HG03045 (cell line): Measurements from ENCODE around the gene PKD1L1.

Experiments
- ATAC-seq: cut with Tn5 transposase; IDR thresholded peaks from one replicate; pipeline ENCODE4 v1.9.1; 2021; ENCODE audit warnings: mild to moderate bottlenecking, moderate library complexity; ENCODE audit not compliant: unreplicated experiment

The PKD1L1 gene

GRCh38 chr7:47881256-47881655, 67.0 kb downstream of the PKD1L1 start:
- no peak for ATAC-seq

DNA sequence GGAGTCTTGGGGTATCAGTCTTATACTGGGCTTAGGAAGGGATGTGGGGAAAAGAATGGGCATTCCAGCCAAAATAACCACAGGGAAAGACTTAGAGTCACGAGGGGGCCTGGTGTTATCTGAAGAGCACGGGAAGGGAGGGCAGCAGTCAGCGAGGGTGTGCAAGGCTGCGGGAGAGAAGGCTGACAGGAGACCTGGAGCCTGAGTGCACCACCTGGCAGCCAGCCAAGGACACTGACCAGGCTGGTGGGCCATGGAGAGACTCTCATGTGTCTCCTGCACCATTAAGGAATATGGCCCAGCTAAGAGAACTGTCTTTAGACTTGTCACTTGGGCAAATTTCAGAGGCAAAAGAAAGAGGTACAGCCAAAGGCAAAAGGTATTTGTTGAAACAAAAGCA, 69.6 kb downstream of the PKD1L1 start:
- no peak for ATAC-seq

DNA sequence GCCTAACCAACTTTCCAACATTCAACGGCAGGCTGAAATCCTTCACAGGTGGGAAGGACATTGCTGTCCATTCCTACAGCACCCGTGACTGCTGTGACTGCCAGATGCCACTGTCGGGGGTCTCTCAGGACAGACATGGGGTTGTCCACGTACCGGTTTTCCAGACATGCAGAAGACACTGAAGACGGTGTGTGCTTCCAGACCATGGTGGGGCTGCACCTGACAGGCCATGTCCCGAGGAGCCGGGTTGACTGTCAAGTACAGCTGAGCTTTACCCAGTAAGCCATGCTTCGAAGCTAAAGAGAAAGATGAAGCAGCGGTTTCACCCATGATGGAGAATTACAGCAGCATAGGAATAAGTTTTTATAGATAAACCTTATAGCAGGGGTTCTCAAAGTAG, 70.9 kb downstream of the PKD1L1 start:
- ATAC-seq, result no peak

DNA sequence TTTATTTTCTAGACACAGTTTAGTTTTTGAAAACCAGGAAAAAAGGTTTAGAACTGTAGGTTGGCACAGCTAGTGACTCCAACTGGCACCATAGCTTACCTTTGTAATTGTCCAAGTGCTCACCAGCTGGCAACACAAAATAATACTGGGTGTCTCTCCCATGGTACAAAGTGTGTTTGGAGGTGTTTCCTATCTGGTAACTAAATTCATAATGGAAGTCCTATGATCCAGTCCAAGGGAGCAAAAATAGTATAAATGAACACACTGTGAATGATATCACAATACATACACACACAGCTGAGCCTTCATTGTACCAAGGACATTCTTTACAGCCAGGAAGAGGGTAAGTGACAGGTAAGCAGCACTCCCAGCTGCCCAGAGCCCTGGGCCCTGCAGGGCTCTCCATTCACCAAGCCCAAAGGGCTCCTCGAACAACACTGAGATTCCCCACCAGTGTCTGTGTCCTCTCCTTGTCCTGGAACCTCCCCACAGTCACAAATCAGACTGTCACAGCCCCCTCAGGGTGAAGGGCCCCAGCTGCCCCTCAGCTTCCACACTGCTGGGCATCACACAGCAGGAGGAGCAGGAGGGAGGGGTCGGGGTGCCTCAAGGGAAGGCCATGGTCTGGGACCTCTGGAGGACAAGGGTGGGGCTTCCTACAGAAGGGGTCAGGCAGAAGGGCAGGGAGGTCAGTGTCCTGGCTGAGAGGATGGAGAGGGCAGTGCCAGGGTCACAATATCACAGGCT, 72.1 kb downstream of the PKD1L1 start:
- ATAC-seq, result no peak

DNA sequence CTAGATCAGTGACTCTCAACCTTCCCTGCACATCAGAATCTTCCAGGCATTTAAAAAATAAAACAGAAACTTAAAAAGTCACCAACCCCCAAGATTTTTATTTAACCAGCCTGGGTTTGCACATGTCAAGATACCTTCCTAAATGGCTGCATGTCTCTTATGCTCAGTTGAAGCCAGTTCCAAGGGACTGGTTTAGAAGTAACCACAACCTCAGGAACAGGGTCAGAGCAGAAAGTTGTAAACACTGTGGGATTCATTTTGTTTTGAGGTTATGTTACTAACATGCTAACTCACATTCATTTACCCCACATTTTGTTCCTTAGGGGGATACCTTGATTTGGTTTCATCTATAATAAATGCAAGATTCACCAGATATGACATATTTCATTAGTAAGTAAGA, 72.9 kb downstream of the PKD1L1 start:
- no peak for ATAC-seq

- no peak for ATAC-seq
Observed at GRCh38 chr7:47873762-47874161, 74.5 kb downstream of the PKD1L1 start.

GRCh38 chr7:47867286-47867685, 81.0 kb downstream of the PKD1L1 start:
- ATAC-seq, result no peak

- ATAC-seq, result no peak
Observed at GRCh38 chr7:47866120-47866519, 82.1 kb downstream of the PKD1L1 start.

- no peak for ATAC-seq
Observed at GRCh38 chr7:47852330-47853245, 95.7 kb downstream of the PKD1L1 start.

DNA sequence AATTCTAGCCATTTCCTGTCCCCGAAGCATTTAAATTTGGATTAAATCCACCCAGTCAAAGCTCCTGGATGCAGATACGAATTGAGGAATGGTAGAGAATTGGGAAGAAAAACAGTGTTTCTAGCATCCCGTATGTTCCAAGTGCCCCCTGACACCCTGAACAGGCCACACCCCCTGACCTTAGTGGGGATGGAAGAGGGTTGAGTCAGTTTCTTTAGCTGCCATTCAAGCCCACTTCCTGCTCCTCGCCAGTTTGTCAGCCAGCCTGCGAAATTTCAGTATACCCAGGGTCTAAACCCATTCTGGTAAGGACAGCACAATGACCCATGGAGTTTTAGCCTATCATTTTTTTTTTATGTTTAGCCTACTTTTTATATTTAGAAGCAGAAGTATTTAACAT, 101.1 kb downstream of the PKD1L1 start:
- no peak for ATAC-seq

GRCh38 chr7:47846138-47846836, 102.0 kb downstream of the PKD1L1 start:
- ATAC-seq, result no peak

DNA sequence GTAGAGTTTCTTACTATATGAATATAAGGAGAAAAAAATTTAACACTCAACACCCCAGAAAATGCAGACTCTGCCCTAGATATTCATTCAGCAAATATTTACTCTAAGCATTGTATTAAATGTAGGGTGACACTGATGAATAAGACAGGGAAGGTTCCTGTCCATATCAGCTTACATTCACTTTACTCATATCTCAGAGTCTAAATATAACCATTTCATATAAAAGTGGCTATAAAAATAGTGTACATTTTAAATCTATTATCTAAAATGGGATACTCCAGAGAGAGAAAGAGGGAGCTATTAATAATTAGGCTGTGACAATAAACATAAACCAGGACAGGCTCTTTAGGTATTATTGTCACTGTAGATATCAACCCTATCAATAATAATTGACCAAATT, 104.0 kb downstream of the PKD1L1 start:
- ATAC-seq, result no peak

GRCh38 chr7:47843291-47843690, 105.0 kb downstream of the PKD1L1 start:
- no peak for ATAC-seq

DNA sequence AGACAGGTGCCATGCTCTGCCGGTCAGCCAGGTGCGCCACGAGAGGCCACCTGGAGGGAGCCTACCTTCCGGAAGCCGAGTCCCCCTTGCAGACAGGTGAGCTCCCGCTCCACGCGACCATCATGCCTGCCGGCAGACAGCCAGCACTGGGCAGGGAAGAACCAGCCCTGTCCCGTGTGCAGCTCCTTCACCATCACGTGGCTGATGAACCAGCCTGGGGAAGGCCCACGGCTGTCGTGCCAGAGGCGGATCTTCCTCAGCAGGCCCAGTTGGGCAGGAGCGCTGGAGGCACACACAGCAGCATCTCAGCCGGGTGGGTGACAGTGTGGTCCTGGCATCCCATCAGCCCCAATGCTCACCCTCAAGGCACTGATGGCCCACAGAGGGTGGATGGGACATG, 108.9 kb downstream of the PKD1L1 start:
- ATAC-seq, result no peak

- ATAC-seq, result no peak
Observed at GRCh38 chr7:47837826-47838225, 110.4 kb downstream of the PKD1L1 start.

DNA sequence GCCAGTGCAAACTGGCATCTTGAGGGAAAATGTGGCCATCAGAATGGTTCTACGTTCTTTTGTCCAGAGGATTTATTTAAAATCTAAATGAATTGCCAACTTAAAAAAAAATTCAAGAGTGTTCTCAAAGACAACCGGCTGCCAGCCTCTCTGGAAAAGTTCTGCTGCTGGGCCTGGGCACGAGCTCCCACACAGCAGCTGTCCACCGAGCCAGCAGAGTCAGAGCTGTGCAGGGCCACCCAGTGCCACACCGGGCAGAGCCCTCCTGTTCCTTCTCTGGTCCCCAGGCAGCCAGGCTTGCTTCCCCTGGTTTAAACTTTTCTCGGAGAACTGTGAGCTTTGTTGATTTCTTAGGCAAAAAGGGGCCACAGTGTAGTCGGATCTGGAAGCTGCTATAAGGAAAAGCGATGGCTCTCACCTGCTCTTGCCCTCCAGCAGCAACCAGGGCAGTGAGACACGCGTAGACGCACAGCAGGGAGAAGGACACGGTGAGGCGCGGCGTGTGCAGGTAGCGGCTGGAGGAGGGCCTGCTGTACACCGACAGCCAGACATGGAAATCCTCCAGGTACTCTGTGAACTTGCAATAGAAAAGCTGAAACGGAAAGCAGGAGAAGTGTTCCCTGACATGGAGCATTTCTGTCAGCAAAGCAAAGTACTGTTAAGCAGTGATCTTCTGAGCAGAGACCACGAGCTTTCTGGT, 111.6 kb downstream of the PKD1L1 start:
- no peak for ATAC-seq

DNA sequence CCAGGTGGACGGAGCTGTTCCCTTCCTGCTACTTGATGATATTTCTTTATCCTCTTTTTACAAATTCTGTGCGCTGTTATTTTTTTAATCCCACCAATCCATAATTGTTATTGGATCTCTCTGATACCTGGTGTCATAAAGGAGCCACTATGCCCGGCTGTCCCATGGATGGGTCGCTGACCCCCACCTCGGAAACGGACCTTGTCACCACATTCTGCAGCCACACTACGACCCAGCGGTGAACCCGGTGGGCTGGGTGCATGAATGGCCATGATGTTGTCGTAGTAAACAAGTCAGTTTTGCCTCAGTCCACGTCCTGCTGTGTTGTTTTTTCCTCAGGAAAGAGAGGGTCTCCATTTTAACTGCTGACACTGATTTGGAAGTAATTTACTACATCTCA, 112.2 kb downstream of the PKD1L1 start:
- ATAC-seq, result no peak

GRCh38 chr7:47833211-47833610, 115.1 kb downstream of the PKD1L1 start:
- no peak for ATAC-seq

- ATAC-seq, result no peak
Observed at GRCh38 chr7:47832105-47832715, 116.1 kb downstream of the PKD1L1 start.

DNA sequence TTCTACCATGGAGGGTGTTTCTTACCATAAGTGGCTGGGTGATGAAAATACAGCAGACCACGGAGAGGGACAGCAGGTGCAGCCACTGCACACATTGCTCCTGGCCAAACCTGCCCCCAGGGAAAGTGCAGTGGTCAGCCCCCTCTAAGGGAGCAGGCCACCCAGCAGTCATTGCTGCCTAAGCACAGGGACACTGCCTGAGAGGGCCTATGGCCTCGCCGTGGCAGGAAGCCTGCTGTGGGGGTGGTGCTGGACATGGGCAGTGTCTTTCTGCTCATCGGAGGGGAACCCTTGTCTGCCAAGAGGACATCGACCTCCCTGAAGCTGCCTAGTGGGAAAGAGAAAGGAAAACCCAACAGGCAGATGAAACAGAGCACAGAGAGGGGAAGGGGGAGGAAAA, 118.3 kb downstream of the PKD1L1 start:
- no peak for ATAC-seq

DNA sequence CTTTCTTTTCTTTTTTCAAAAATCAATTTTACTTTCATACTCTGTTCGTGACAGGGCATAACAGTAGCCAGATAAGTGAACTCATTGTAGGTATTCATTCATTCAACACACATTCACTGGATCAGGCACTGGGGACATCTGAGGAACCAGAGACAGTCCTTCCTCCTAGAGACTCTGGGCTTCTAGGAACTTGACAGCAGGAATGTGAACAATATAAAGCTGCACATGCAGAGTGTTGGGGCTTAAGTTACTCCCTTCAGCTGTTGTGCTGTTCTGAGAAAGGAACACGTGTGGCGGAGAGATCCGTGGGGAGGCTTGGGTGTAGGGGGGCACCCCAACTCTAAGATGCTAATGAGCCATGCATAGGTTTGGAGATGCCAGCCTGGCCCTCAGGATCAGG, 120.4 kb downstream of the PKD1L1 start:
- no peak for ATAC-seq
